Fibroblast of peridontal ligament (primary cell): ENCODE data around the gene INF2.
"Not testable (repeated sequence)": the region's sequence is repeated elsewhere in the genome, so short reads cannot be mapped to it uniquely, and the experiment has no call there.

Source experiments
- DNase-seq: peaks from one replicate; pipeline ENCODE4 v3.0.0-alpha.2; 2010; ENCODE audit errors: extremely low read depth

Gene INF2

DNA sequence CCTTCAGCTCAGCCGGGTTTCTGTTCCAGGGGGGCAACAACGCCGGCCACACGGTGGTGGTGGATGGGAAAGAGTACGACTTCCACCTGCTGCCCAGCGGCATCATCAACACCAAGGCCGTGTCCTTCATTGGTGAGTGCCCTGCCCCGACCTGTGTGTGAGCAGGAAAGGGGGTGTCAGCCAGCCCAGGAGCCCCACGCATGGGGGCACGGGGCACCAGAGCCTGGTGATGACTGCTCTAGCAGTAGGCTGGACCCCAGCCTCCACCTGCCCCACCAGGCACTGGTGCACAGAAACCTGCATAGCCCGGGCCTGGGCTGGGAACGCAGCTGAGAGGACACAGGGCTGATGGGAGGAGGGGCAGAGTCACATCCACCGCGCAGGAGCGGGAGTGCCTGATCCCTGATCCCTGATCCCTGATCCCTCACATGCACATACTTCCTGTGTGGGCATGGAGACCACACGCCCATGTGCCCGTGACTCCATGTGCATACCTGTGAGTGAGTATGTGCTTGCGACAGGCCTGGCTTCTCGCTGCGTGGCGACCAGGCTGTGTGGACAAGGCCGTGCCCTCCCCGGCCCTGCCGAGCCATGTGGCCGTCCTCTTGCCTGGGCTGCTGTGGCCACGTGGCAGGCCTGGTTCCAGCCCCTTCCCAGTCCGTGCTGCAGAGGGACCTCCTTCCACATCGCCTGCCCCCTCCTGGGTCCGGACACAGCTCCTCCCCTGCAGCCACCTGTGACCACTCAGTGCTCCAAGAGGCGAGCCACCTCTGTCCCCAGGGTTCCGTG, 45.8 kb downstream of the INF2 start:
- DNase-seq = no peak

DNA sequence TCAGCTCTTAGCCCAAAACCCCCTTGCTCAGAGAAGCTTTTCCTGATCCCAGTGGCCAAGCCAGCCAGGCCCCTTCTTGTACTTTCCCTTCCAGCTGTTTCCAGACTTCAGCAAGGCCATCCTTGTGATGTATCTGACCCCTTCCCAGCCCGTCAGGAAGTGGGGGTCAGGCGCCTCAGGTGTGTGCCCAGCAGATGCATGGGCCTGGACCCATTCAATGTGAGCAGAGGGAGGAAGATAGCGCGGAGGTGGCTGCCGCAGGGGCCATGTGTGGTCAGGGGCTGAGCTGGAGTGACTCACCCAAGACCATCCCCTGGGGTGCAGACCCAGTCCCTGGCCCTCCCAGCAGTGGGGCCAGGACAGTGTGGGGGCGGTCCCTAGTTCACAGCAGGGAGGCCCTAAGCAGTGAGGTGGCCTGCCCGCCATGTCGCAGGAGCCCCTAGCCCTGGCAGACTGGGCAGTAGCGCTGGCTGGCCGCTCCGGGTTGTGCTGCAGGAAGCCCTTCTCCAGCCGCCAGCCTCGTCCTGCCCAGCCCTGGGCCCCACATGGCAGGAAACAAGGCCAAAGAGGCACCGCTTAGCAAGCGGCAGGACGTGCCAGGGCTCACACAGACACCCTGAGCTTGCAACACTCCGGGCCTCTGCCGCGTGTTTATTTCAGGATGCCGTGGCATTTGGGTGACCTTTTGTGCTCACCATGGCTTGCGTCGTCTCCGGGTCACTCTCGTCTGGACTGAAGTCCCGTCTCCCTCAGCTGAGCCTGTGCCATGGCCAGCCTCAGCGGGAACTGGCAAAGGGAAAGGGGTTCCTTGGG, 46.6 kb downstream of the INF2 start:
- peak; percentile 62 for DNase-seq

DNA sequence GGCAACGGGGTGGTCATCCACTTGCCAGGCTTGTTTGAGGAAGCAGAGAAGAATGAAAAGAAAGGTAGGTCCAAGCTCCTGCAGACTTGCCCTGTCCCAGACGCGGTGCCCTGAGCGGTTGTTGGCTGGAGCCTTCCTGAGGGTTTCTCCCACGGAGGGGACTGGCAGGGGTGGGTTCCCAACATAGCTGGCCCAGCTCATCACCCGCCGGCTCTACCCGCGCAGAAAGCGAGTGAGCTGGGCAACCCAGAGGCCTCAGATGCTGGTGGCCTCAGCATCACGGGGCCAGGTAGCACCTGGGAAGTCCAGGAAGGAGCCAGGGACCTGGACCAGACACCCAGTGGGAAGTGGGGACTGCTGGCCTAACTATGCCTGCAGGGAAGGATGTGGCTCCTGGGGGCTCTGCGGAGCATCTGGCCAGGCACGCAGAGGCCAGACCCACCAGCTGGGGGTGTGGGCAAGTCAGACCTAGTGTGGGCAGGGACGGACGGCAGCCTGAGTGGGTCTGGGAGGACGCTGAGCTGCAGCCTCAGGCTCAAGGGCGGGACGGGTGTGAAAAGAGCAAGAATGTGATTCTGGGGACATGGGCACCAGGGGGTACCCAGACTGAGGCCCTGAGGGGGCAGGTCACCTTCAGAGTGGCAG, 49.1 kb downstream of the INF2 start:
- DNase-seq = no peak

DNA sequence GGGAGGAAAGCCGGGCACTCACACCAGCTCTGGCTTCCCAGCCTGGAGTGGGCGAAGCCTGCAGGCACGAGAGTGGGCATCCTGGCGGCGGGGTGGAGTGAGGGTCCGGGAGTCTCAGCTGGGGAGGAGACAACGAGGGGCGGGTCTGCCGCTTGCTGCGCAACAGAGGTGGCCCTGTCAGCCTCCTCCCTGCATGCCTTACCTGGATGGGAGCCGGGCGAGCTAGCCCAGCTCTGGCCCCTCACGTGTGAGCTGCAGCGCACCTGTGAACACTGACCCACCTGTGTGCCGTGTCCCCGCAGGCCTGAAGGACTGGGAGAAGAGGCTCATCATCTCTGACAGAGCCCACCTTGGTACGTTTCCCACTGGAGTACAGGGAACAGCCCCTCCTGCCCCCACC, 49.6 kb downstream of the INF2 start:
- no peak for DNase-seq

DNA sequence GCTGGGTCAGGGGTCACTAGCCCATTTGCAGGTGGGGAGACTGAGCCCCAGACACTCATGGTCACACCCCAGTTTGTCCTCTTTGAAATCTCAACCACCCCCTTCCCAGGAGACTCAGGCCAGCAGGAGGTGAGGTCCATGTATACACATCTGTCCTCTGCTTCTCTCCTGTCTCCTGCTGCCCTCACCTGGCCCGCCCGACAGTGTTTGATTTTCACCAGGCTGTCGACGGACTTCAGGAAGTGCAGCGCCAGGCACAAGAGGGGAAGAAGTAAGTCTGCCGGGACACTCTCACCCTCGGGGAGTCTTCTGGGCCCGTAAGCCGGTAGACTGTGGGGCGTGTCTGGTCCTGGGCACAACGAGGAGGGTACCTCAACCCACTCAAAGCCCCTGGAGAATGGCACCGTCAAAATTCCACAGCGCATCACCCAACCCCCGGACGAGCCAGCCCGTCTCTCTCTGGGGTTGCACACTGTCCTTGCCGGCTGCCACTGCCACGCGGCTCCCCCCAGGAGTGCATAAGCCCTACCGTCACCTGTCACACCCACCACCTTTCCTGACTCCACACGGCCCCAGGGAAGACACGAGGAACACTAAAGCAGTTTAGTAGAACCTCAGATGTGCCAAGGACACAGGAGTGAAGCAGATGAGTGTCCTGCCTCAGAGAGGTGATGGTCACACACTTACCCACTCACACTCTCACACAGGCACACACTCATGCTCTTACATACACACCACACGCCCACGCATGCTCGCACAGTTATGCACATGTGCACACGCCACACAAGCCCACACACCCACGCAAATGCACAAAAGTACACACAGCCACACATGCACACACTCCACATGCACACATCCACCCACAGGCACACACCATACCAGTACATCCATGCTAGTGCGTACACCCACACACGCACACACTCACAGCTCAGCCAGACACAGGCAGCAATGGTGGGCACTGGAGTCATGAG, 50.4 kb downstream of the INF2 start:
- DNase-seq = no peak

DNA sequence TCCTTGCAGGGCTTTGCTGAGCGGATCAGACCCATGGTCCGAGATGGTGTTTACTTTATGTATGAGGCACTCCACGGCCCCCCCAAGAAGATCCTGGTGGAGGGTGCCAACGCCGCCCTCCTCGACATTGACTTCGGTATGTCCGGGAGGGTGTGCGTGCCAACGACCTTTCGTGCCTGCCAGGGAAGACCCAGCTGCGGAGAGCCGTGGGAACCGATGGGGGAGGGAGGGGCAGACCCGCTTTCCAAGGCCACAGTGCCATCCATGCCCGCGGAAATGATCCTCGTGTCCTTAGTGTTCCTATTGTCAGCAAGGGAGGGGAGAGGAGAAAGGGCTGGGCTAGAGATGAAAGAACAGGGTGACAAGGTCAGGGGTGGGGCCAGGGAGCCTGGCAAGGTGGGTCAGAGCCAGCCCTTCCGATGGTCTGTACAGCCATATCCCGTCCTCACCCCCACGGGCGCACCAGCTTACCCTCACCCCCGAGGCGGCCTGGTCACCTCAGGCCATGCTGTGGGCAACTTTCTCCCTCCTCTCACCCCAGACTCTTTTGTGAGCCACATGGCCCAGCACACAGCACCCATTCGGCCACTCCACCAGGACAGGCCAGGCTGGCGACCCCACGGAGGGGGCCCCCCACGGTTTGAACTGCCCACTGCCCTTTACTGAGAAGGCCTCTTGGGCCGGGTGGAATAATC, 51.8 kb downstream of the INF2 start:
- DNase-seq = no peak

DNA sequence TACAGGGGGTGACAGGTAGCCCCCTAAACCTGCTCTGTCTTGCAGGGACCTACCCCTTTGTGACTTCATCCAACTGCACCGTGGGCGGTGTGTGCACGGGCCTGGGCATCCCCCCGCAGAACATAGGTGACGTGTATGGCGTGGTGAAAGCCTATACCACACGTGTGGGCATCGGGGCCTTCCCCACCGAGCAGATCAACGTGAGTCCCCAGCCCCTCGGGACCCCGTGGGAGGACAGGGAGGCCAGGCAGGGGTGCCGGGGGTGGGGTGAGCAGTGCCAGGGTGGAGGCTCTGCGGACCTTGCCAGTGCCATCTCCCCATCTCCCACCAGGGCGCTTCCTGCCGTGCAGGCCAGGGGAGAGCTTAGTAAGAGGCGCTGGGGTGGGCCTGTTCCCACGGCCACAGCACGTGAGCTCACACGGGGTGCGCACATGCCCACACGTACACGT, 52.4 kb downstream of the INF2 start:
- DNase-seq = no peak

DNA sequence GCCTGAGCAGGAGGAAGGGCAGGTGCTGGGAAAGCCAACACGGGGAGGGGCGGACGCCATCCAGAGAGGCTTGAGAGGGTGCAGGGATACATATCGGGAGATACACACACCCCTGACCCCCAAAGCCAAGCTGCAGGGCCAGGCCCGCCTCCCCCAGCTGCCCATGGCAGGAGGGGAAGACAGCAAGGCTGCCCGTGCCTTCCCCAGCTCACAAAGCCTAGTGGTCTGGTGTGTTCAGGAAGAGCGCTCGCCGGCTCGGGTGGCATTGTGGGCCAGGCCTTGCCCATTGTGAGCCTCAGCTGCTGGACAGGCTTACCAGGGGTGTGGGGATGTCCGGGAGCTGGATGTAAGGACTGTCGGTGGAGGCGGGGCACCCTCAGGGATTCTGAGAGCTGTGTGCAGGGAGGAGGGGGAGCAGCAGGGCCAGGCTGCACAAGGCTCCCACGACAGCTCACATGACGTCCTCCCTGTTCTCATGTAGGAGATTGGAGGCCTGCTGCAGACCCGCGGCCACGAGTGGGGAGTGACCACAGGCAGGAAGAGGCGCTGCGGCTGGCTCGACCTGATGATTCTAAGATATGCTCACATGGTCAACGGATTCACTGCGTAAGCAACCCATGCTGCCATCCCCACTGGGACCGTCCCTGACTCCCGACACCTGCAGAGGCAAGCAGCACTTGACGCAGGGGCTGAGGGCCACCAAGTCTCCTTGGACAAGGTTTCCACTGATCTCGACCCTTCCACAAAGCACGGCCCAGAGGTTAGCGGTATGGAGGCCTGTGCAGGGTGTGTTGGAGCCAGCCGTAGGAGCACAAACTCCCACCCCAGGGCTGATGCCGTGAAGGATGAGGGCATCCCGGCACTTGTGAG, 53.4 kb downstream of the INF2 start:
- no peak for DNase-seq

DNA sequence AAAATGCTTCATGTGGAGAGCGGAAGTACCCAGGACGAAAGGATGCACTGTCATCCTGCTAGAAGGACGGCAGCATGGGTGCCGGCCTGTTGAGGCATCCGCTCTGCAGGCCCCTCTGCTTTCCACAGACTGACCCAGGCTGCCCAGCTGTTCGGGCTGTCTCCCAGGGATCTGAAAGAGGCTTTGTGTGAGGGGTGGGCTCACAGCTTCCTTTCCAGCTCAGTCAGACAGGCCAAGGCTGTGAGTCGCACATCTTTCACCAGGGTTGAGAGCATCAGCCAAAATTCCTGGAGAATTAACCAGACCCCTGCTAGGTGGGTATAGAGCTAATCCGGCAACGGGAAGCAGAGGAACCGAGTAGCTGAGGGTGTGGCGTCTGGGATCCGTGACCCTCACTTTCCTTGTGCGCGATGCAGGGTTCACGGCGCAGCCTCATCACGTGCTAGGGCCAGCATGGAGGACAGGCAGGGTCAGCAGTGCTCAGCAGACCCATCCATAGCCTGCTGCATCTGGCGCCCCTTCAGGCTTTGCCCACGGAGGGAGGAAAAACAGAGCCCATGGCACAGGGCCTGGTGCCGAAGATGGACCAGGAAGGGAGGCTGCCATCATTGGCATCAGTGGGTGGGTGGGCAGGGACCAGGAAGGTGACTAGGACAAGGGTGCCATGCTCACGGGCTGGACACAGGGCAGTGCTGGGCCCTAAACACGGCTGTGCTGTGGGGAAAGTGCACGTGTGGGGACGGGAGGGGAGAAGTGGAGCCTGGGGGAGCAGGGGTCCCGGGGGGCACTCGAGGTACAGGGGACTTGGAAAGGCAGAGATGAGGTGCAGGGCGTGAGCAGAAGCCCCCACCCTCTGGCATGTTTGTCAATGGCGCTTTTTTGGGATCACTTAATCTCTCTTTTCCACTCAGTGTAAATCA, 54.3 kb downstream of the INF2 start:
- no peak for DNase-seq

DNA sequence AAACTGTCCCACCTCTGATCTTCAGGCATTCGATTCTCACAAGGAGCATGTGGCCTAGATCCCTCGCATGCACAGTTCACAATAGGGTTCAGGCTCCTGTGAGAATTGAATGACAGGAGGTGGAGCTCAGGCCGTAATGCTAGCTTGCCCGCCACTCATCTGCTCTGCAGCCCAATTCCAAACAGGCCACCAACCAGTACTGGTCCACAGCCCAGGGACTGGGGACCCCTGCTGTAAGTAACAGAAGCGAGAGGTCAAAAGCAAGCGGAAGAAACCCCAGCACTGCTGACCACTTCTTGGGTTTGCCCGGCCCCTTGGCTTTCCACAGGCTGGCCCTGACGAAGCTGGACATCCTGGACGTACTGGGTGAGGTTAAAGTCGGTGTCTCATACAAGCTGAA, 55.1 kb downstream of the INF2 start:
- DNase-seq = no peak

DNA sequence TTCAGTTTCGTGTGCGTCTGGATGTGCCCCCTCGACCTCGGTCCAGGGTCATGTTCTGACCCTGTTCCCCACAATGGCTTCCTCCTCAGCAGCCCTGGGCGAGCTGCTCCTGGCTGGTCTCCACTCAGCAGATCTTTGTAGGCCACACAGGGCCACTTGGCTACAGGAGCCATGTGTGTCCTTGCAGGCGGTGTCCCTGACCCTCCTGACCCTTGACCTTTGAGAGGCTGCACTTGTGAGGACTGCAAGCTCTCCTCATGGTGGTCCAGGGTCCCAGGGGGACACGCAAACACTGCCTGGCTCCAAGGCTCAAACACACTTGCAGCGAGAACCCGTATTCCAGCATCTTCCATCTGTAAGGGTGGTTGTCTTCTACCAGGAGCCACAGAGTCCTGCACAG, 56.0 kb downstream of the INF2 start:
- DNase-seq = no peak

DNA sequence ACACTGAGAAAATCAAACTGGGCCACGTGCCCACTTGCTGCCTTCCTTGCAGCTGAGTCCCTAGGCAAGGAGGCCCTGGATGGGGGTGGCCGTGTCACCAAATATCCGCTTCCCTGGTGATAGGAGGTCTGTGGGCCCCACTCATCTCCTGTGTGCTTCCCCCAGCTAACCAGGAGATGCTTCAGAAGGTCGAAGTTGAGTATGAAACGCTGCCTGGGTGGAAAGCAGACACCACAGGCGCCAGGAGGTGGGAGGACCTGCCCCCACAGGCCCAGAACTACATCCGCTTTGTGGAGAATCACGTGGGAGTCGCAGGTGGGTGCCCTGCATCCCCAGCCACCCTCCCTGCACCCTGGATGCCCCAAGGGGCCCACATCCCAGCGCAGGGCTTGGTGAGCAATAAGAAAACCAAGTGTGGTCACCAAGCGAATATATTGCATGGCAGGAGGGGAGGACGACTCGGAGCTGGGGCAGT, 56.7 kb downstream of the INF2 start:
- no peak for DNase-seq

DNA sequence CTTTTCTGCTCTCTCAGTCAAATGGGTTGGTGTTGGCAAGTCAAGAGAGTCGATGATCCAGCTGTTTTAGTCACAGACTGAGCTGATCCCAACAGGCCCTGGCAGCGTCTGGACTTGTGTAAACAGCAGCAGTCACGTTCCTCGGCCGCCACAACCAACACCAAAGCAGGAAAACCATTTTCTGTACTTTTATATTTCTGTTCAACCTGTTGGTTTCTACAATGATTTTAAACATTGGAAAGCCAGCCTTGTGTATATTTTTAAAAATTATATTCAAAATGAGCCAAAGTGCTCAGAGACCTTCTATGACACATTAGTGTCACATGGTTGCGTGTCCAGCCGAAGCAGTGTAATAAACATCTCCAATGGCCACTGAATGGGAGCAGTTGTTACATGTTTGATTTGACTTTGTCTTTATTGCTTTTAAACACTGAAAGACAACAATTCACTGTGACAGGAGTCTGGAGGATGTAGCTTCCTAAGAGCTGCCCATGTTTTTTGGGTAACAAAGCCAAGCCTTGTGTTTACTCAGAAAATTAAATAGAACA, 57.6 kb downstream of the INF2 start:
- peak; percentile 60 for DNase-seq

DNA sequence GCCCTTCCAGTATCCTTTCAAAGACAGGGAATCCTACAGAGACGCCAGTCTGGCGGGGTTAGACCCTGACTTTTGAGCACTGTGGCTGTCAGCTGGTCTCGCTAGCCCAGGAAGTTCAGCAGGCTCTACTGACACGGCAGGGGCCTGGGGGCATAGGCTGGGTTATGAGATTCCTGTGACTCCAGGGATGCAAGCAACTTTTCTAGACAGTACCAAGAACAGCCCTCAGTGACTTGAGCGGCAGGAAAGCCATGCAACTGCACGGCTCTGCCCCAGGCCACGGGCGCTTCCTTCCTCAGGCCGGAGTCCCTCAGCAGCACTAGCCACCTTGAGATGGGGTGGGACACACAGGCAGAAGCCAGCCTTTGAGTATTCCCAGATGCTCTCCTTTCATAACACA, 58.5 kb downstream of the INF2 start:
- no peak for DNase-seq

DNA sequence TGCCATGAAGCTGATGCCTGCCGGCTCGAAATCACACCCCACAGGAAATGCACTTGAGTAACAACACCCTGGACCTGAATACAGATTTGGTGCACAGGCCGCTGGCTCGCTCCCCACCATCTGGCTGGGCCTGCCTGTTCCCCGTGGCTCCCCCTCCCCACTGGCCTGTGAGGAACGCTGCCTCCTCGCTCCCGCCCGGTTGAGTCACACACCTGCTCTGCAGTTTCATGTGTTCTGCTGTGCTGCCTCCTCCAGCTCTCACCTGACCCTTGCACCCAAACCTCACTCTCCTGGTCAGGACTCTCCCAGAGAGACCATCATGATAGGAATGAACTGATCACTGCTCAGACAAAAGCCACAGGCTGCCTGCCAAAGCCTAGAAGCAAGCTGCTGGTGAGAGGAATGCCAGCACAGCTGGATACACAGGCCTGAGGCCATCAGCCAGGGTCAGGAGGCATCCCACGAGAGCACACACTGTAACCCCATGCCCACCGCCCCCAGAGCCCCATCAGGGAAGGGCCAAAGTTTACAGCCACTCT, 59.8 kb downstream of the INF2 start:
- peak; percentile 69 for DNase-seq

DNA sequence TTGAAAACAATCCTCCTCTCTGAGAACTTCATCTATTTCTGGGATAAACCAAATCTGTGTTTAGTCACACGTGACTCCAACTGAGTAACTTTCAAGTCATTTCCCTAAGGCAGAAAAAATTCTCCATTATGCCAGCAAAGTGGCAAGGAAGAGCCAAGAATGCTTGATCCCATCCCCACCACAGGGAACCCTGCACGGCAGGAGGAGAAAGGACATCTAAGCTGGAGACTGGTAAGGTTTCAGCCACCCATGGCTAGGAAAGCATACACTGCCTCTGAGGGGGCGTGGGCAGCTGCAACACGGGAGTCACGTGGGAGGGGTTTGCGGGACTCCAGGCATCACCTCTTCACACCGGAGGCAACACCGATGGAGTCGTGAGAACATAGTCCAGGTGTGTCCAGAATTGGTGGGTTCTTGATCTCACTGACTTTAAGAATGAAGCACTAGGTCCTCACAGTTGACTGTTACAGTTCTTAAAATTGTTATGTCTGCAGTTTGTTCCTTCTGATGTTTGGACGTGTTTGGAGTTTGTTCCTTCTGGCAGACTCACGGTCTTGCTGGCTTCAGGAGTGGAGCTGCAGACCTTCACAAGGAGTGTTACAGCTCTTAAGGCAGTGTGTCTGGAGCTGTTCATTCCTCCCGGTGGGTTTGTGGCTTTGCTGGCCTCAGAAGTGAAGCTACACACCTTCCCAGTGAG, 60.8 kb downstream of the INF2 start:
- peak; percentile 65 for DNase-seq

DNA sequence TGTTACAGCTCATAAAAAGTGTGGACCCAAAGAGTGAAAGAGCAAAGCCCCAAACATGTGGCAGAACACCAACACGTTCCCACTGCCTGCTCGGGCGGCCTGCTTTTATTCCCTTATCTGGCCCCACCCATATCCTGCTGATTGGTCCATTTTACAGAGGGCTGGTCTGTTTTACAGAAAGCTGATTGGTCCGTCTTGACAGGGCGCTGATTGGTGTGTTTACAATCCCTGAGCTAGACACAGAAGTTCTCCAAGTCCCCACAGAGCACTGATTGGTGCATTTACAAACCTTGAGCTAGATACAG, 61.3 kb downstream of the INF2 start:
- not testable (repeated sequence) for DNase-seq
